A673 (cell line): ENCODE measurements around the gene ATRX. TPM values are rescaled to one million over a fixed set of nuclear protein-coding genes. Genes with fewer than 3 reads are reported as not detected.

Source experiments
- BruUV-seq: library from RNA; stranded (reverse); fragments of 400-500 nt; replicated peaks from 2 replicates; lab custom pipeline; 2021; lab: Mats Ljungman, UMichigan
- CTCF ChIA-PET: fragments of 300-600 bp; sonication (Branson Sonifier 250); formaldehyde crosslinking; loops from one replicate; lab custom pipeline; 2022; ENCODE audit warnings: antibody characterized with exemption; lab: Charles Lee
- POLR2A ChIA-PET: fragments of 300-600 bp; sonication (Branson Sonifier 250); formaldehyde crosslinking; loops from one replicate; lab custom pipeline; 2022; ENCODE audit warnings: antibody characterized with exemption; ENCODE audit not compliant: low non-redundant PET; lab: Charles Lee
- DNase-seq: peaks from one replicate; pipeline ENCODE4 v3.0.0-alpha.2; 2015; ENCODE audit warnings: low spot score
- H3K27ac ChIP-seq: fragments of 200-600 bp; sonication (generic); 2 replicates; pipeline ENCODE4 v1.5.1; 2016; ENCODE audit warnings: mixed run types, low read depth, mild to moderate bottlenecking, mixed read lengths, antibody characterized with exemption, low read length; ENCODE audit not compliant: poor library complexity, severe bottlenecking
- H3K27me3 ChIP-seq: fragments of 200-600 bp; sonication (generic); replicated peaks from 2 replicates; pipeline ENCODE4 v1.6.1; 2017; ENCODE audit warnings: mixed run types, low read depth, mild to moderate bottlenecking, mixed read lengths, antibody characterized with exemption, low read length; ENCODE audit not compliant: insufficient read depth, poor library complexity
- H3K36me3 ChIP-seq: fragments of 200-600 bp; sonication (generic); 2 replicates; pipeline ENCODE4 v1.6.1; 2016; ENCODE audit warnings: mixed run types, mild to moderate bottlenecking, mixed read lengths, antibody characterized with exemption, low read length; ENCODE audit not compliant: insufficient read depth, poor library complexity, severe bottlenecking
- H3K4me1 ChIP-seq: fragments of 200-600 bp; sonication (generic); 2 replicates; pipeline ENCODE4 v1.6.1; 2017; ENCODE audit warnings: mixed run types, mild to moderate bottlenecking, mixed read lengths, antibody characterized with exemption, low read length; ENCODE audit not compliant: insufficient read depth, poor library complexity, severe bottlenecking
- H3K4me3 ChIP-seq: fragments of 200-600 bp; sonication (generic); 2 replicates; pipeline ENCODE4 v1.5.1; 2016; ENCODE audit warnings: low read depth, mixed run types, mild to moderate bottlenecking, mixed read lengths, low read length; ENCODE audit not compliant: poor library complexity, severe bottlenecking
- H3K9me3 ChIP-seq: fragments of 200-600 bp; sonication (generic); 2 replicates; pipeline ENCODE4 v1.6.1; 2016; ENCODE audit warnings: mixed run types, low read depth, mild to moderate bottlenecking, mixed read lengths, antibody characterized with exemption, low read length; ENCODE audit not compliant: poor library complexity, severe bottlenecking
- CTCF ChIP-seq: fragments of 300-800, 200-600 bp; sonication (generic); conservative IDR thresholded peaks from 2 replicates; pipeline ENCODE4 v1.5.1; 2017; ENCODE audit warnings: low read depth, mild to moderate bottlenecking, antibody characterized with exemption, low read length, moderate library complexity, mixed read lengths
- EZH2 ChIP-seq: fragments of 200-600 bp; sonication (generic); IDR thresholded peaks from 2 replicates; pipeline ENCODE4 v1.6.1; 2017; ENCODE audit warnings: borderline replicate concordance, low read depth, mild to moderate bottlenecking, mixed read lengths, antibody characterized with exemption, low read length; ENCODE audit not compliant: poor library complexity, severe bottlenecking
- intact Hi-C: fragments of 100-400 bp; cut with micrococcal nuclease; formaldehyde crosslinking; loops from one replicate; pipeline ENCODE4 v1.10.0; 2022; ENCODE audit not compliant: unreplicated experiment
- total RNA-seq: library from RNA; stranded (reverse); gene quantifications from 2 replicates; pipeline ENCODE4 v1.2.3, GENCODE V29; 2021

ATRX gene
- total RNA-seq, 1 experiment from 2014 or later, result 101 TPM

DNA sequence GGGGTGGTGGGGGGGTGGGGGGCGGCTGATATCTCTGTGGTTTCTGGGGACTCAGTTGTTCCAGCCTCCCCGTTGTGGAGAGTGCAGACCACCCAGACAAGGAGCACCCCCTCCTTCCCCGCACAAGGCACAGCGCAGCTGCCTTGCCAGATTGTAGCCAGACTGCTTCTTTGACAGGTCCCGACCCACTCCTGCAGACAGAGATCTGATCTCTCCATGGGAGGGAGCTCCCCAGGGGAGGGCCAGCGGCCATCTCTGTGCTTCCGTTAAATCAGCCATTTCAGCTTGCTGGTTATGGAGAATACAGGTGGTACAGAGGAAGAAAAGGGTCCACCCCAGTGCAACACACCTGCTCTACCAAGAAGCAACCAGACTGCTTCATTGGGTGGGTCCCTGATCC, 258.0 kb downstream of the ATRX start:
- no peak overlapping the region for H3K27ac ChIP-seq
- POLR2A ChIA-PET, result interaction anchor here (0.6 kb wide), 1 partner anchor 213 kb away, joined by 9 read pairs; no protein-coding TSS in a partner anchor
- CTCF ChIA-PET, result no interaction called here
- no peaks in the 10 kb centered on the region for H3K27me3 ChIP-seq
- no peak overlapping the region for H3K4me3 ChIP-seq
- BruUV-seq, result no TSS peak
- no peak for TF ChIP-seq EZH2
- TF ChIP-seq CTCF, result no peak
- H3K9me3 ChIP-seq, result no peaks in the 10 kb centered on the region
- intact Hi-C loops, result no loop called here
- H3K36me3 ChIP-seq, result no peaks in the 10 kb centered on the region
- DNase-seq, result no peak
- no peaks in the 10 kb centered on the region for H3K4me1 ChIP-seq

GRCh38 chrX:77527233-77528001, 258.6 kb downstream of the ATRX start:
- H3K27me3 ChIP-seq, result no peaks in the 10 kb centered on the region
- no peaks in the 10 kb centered on the region for H3K9me3 ChIP-seq
- no peaks in the 10 kb centered on the region for H3K4me1 ChIP-seq
- POLR2A ChIA-PET, result interaction anchor here (0.6 kb wide), 1 partner anchor 213 kb away, joined by 9 read pairs; no protein-coding TSS in a partner anchor
- H3K36me3 ChIP-seq, result no peaks in the 10 kb centered on the region
- H3K27ac ChIP-seq, result no peak overlapping the region
- intact Hi-C loops, result no loop called here
- no peak for DNase-seq
- TF ChIP-seq EZH2 (no peak), CTCF (no peak)
- no TSS peak for BruUV-seq
- H3K4me3 ChIP-seq, result no peak overlapping the region
- CTCF ChIA-PET, result no interaction called here

DNA sequence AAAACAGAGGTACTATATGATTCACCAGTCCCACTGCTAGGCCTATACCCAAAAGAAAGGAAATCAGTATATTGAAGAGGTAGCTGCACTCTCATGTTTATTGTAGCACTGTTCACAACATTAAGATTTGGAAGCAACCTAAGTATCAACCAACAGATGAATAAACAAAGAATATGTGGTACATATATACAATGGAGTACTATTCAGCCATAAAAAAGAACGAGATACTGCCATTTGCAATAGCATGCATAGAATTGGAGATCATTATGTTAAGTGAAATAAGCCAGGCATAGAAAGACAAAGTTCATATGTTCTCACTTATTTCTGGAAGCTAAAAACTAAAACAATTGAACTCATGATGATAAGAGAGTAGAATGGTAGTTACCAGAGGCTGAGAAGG, 266.3 kb downstream of the ATRX start:
- H3K36me3 ChIP-seq, result peaks cover 18% of the 10 kb centered on the region
- intact Hi-C loops, result no loop called here
- H3K4me3 ChIP-seq, result no peak overlapping the region
- TF ChIP-seq EZH2, result no peak
- TF ChIP-seq CTCF, result no peak
- ChIA-PET CTCF (no interaction called here), POLR2A (no interaction called here)
- H3K27ac ChIP-seq, result no peak overlapping the region
- H3K27me3 ChIP-seq, result no peaks in the 10 kb centered on the region
- no TSS peak for BruUV-seq
- no peaks in the 10 kb centered on the region for H3K9me3 ChIP-seq
- no peak for DNase-seq
- H3K4me1 ChIP-seq, result no peaks in the 10 kb centered on the region
